Astrocyte of the cerebellum (primary cell): Measurements from ENCODE around the gene CNTROB.

Source experiments
- DNase-seq: peaks from one replicate; pipeline ENCODE4 v3.0.0-alpha.2; 2011; ENCODE audit warnings: low read depth
- H3K4me3 ChIP-seq: 2 replicates; pipeline ENCODE4 v1.5.1; 2011; ENCODE audit warnings: mild to moderate bottlenecking, low read depth, low read length, moderate library complexity
- in situ Hi-C: cut with HindIII; loops from 2 replicates; pipeline ENCODE4 v1.10.0; 2017; ENCODE audit warnings: low sequenced_read_pairs
- TF ChIP-seq, protein P1 (sequence below): IDR thresholded peaks from 2 replicates; pipeline ENCODE4 v1.5.1; 2012; ENCODE audit warnings: low read length, low read depth, moderate library complexity, mild to moderate bottlenecking; ENCODE audit errors: missing control alignments

CNTROB gene

DNA sequence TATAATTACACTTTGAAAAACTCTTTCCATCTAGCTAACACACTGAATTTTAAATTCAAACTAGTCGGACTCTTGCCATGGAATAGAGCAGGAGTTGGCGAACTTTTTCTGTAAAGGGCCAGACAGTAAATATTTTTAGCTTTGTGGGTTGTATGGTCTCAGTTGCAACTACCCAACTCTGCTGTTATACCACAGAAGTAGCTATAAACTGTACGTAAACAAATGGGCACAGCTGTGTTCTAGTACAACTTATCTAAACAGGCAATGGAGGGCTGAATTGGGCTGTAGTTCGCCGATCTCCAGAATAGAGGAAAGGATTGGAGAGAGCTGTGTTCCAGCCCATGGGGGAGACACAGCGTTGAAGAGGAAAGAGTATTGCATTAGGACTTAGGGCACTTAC, 8.7 kb downstream of the CNTROB start:
- DNase-seq, result no peak
- H3K4me3 ChIP-seq, result no peak overlapping the region
- TF ChIP-seq, protein P1, sequence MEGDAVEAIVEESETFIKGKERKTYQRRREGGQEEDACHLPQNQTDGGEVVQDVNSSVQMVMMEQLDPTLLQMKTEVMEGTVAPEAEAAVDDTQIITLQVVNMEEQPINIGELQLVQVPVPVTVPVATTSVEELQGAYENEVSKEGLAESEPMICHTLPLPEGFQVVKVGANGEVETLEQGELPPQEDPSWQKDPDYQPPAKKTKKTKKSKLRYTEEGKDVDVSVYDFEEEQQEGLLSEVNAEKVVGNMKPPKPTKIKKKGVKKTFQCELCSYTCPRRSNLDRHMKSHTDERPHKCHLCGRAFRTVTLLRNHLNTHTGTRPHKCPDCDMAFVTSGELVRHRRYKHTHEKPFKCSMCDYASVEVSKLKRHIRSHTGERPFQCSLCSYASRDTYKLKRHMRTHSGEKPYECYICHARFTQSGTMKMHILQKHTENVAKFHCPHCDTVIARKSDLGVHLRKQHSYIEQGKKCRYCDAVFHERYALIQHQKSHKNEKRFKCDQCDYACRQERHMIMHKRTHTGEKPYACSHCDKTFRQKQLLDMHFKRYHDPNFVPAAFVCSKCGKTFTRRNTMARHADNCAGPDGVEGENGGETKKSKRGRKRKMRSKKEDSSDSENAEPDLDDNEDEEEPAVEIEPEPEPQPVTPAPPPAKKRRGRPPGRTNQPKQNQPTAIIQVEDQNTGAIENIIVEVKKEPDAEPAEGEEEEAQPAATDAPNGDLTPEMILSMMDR, result no peak
- in situ Hi-C loops, result no loop called here

DNA sequence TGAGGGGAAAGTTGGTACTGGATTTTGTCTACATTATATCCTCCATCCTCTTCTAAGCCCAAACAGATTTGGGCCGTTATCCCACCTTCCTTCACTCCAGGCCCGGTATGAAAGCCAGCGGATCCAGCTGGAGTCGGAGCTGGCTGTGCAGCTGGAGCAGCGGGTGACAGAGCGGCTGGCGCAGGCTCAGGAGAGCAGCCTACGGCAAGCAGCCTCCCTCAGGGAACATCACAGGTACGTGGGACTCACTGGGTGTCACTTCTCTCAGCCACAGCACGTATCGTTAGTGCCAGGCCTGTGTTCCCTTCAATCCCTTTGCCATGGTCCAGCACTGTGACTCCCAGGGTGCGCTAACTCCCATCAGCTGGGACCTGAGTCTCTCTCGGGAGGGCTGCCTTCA, 11.3 kb downstream of the CNTROB start:
- no peak for DNase-seq
- in situ Hi-C loops, result no loop called here
- no peak overlapping the region for H3K4me3 ChIP-seq
- TF ChIP-seq, protein P1, result no peak

DNA sequence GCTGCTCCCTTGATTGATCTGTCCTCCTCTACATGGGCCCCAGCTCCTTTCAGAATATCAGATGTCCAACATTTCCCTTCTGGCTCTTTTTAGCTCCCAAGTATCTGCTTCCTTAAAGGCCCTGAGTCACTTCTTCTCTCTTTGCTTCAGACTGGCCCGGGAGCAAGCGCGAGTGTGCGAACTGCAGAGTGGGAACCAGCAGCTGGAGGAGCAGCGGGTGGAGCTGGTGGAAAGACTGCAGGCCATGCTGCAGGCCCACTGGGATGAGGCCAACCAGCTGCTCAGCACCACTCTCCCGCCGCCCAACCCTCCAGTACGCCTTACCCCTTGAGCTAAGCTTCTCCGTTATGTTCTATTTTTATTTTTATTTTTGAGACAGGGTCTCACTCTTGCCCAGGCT, 12.3 kb downstream of the CNTROB start:
- no peak for DNase-seq
- H3K4me3 ChIP-seq, result no peak overlapping the region
- TF ChIP-seq, protein P1, result no peak
- in situ Hi-C loops, result no loop called here

DNA sequence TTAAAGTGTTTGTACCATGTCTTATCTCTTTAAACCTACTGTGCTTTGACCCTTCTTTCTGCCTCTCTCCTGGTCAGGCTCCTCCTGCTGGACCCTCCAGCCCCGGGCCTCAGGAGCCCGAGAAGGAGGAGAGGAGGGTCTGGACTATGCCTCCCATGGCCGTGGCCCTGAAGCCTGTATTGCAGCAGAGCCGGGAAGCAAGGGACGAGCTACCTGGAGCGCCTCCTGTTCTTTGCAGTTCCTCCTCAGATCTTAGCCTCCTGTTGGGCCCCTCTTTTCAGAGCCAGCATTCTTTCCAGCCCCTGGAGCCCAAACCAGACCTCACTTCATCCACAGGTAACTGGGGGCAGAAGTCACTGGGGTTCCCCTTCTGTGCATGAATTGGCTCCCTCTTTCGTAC, 13.6 kb downstream of the CNTROB start:
- DNase-seq, result no peak
- TF ChIP-seq, protein P1, result no peak
- in situ Hi-C loops, result no loop called here
- no peak overlapping the region for H3K4me3 ChIP-seq

DNA sequence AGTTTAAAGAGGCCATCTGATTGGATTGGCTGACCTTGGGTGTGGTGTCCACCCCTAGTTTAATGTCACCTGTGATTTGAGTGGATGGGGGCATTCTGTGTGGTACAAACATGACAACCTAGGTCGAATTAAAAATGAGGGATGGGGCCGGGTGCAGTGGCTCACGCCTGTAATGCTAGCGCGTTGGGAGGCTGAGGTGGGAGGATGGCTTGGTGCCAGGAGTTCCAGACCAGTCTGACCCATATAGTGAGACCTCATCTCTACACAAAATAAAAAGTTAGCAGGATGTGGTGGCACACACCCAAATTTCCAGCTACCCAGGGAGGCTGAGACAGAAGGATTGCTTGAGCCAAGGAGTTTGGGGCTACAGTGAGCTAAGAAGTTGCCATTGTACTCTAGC, 14.4 kb downstream of the CNTROB start:
- TF ChIP-seq, protein P1, result no peak
- no peak for DNase-seq
- in situ Hi-C loops, result no loop called here

DNA sequence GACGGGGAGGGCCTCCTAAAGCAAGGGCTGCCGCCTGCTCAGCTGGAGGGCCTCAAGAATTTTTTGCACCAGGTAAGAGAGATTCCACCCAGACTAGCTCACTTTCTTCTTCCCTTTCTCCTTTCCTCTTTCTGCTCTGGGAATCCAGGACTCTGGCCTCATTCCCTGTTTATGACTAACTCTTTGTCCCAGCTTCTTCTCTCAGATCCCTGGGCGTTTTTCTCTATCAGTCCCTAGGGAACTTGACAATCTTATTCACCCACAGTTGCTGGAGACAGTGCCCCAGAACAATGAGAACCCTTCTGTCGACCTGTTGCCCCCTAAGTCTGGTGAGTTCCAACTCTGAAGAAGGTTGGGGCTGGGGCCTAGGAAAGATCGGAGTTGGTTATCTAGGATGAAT, 15.6 kb downstream of the CNTROB start:
- TF ChIP-seq, protein P1, result no peak
- in situ Hi-C loops, result no loop called here
- no peak overlapping the region for H3K4me3 ChIP-seq
- no peak for DNase-seq

More for the DNA sequence above, 14.4 kb downstream of the CNTROB start:
- no peak overlapping the region for H3K4me3 ChIP-seq

DNA sequence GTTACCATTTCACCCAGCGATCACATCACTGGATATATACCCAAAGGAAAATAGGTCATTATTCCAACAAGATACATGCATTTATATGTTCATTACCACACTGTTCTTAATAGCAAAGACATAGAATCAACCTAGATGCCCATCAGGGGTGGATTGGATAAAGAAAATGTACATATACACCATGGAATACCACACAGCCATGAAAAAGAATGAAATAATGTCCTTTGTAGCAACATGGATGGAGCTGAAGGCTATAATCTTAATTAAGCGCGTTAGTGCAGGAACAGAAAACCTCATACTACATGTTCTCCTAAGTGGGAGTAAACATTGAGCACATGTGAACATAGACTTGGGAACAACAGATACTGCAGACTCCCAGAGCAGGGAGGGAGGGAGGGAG, 18.6 kb downstream of the CNTROB start:
- H3K4me3 ChIP-seq, result no peak overlapping the region
- TF ChIP-seq, protein P1, result no peak
- no peak for DNase-seq
- in situ Hi-C loops, result no loop called here
